B cell (primary cell): Measurements from ENCODE around the gene TMIE.

Experiments used
- CTCF ChIP-seq: fragments of 200-600 bp; IDR thresholded peaks from one replicate; pipeline ENCODE4 v1.8.0; 2022; ENCODE audit warnings: antibody characterized with exemption, mild to moderate bottlenecking
- EZH2 ChIP-seq: IDR thresholded peaks from 2 replicates; pipeline ENCODE4 v1.6.1; 2012; ENCODE audit warnings: borderline replicate concordance, low read depth, mild to moderate bottlenecking, moderate library complexity, low read length; ENCODE audit not compliant: insufficient read depth, poor library complexity, severe bottlenecking

- TF ChIP-seq CTCF (no peak), EZH2 (no peak)
These were observed 6.7 kb upstream of the TMIE start for GRCh38 chr3:46694520-46694919.
